Measurements from ENCODE around the gene PCP4.

PCP4 gene

GRCh38 chr21:39924577-39925308, 57.5 kb downstream of the PCP4 start:
- no peak for DNase-seq

- no peak for DNase-seq
Observed at GRCh38 chr21:39927304-39927886, 60.2 kb downstream of the PCP4 start.

- DNase-seq: no peak
Observed at GRCh38 chr21:39932335-39932734, 65.1 kb downstream of the PCP4 start.

GRCh38 chr21:39934895-39935294, 67.7 kb downstream of the PCP4 start:
- no peak for DNase-seq

- DNase-seq: no peak
Observed at GRCh38 chr21:39935716-39936115, 68.5 kb downstream of the PCP4 start.

- peak; percentile 75 for DNase-seq
Observed at GRCh38 chr21:39938086-39938625, 70.9 kb downstream of the PCP4 start.

GRCh38 chr21:39946199-39946598, 79.0 kb downstream of the PCP4 start:
- no peak for DNase-seq

GRCh38 chr21:39947031-39947430, 79.8 kb downstream of the PCP4 start:
- DNase-seq: no peak

- no peak for DNase-seq
Observed at GRCh38 chr21:39951183-39952101, 84.2 kb downstream of the PCP4 start.

GRCh38 chr21:39952265-39952664, 85.0 kb downstream of the PCP4 start:
- DNase-seq: no peak

GRCh38 chr21:39954570-39954969, 87.3 kb downstream of the PCP4 start:
- no peak for DNase-seq

- no peak for DNase-seq
Observed at GRCh38 chr21:39955326-39955725, 88.1 kb downstream of the PCP4 start.

GRCh38 chr21:39956586-39956985, 89.3 kb downstream of the PCP4 start:
- no peak for DNase-seq

GRCh38 chr21:39958731-39959130, 91.5 kb downstream of the PCP4 start:
- no peak for DNase-seq

- no peak for DNase-seq
Observed at GRCh38 chr21:39961251-39961650, 94.0 kb downstream of the PCP4 start.

- DNase-seq: no peak
Observed at GRCh38 chr21:39965026-39965425, 97.8 kb downstream of the PCP4 start.

- no peak for DNase-seq
Observed at GRCh38 chr21:39966786-39967185, 99.5 kb downstream of the PCP4 start.

- no peak for DNase-seq
Observed at GRCh38 chr21:39968010-39968409, 100.8 kb downstream of the PCP4 start.

GRCh38 chr21:39969691-39970364, 102.6 kb downstream of the PCP4 start:
- no peak for DNase-seq

- DNase-seq: no peak
Observed at GRCh38 chr21:39971956-39972355, 104.7 kb downstream of the PCP4 start.

GRCh38 chr21:39972471-39972870, 105.2 kb downstream of the PCP4 start:
- DNase-seq: no peak

GRCh38 chr21:39972976-39973770, 105.9 kb downstream of the PCP4 start:
- DNase-seq: no peak

Data from NCI-H1105 (cell line).